HUDEP-2 (cell line): Measurements from ENCODE around the gene FAM107B.

Experiments used
- DNase-seq, 76 experiments: peaks; one replicate each; lab custom pipeline; 2025; ENCODE audit not compliant: unreplicated experiment in 76 of 76; lab: John Stamatoyannopoulos, UW

The FAM107B gene

DNA sequence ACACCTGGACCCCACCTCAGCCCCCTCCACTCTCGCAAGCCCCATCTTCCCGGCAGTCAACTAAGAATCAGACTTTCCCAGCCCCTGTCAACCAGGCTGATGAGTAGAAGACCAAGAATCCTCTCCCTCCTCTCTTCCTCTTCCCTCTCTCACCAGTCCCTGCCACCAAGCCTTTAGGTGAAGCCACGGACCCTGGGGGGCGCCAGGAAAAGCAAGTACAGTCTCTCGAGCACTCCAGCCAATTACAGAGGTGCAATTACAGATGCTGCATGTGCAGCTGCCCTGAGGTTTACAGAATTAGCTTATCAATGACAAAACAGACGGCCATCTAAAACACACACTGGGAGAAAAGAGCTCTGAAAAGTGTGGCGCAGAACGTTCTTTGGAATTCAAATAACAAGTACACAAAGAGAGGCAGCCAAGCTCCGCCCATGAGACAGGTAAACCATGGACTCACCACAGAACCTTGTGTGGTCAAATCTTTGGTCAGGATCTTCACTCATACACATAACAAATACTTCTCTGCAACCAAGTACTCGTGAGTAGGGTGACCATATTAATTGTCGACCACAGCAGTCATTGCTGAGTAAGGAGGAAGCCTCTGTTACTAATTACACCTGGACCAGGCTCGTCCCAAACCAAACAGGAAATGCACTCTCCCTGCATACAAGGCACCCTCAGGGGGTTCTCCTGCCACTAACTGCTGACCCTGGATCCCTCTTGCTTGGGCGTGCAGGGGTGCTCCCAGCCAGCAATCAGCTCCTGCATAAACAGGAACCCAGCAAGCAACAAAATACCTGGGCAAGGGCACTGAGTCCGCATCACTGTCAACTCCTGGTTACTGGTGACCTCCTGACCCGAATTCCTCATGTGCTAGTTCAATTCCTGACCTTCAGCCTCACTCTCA is 189.2 kb downstream of the FAM107B start:
- no peak for DNase-seq

DNA sequence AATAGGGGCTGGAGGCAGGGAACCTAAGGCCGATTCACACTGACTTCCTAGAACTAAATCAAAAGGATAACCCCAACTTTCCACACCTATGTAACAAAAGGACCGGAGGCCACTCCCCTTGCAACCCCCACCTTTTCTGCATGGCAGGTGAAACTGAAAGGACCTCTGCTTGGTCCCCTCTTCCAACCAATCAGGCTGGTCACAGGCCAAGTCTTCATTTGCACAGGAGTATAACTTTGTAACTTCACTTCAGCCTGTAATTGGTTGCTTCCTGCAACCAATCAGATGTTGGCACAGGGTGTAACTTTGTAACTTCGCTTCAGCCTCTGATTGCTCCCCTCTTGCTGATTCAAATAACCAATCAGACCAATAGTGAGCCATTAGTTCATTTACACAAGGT is 190.0 kb downstream of the FAM107B start:
- no peak for DNase-seq

DNA sequence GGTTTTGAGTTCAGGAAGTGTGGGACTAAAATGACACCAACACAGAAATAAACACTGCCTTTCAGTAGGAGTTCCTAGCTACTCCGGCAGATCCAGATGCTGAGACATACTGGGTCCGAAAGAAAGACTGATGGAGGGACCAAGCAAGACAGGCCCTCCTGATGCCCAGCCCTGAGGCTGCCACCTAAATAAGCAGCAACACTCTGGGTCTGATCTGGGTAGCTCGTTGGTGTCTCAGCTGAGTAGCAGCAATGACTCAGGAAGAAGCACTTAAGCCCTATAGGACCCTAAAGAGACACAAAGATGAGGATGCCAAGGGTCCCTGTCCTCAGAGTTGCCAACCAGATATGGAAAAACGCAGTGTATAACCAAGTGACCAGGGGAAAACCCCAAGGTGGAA is 190.7 kb downstream of the FAM107B start:
- no peak for DNase-seq

DNA sequence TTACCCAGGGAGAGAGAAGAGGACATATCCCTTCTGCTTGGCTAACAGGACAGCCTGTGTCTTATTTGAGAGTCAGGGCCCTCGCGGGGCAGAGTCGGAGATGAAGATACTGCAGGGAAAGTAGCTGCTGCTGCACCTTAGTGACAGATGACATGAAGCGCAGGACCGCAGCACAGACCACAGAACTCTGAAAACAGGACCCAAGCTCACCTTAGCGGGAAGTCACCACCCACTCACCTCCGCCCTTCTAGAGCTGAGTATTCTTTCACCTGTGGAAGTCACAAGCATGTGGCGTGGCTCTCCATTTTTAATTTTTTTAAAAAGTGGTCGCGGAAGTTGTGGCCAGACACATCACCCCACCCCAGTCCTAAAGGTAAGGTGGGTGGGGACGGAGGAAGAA is 191.4 kb downstream of the FAM107B start:
- DNase-seq, result no peak

- DNase-seq, result no peak
Observed at GRCh38 chr10:14581553-14582321, 193.0 kb downstream of the FAM107B start.

GRCh38 chr10:14580671-14581332 is 193.9 kb downstream of the FAM107B start:
- no peak for DNase-seq

DNA sequence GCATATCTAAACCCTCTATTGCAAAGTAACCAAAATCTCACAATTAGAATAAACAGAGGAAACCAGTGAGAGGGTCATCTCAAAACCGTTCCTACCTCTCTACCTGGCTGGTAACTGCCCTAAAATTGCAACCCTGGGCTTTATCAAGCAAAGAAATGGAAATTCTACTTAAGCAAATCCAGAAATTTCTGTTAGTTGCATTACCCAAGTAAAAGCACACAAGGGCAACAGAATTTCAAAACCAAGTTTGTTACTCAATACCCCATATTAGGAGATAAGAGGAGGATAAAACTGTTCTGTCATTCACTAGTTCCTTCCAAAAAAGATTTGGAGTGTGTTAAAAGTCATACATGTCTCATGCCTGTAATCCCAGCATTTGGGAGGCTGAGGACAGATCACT is 195.3 kb downstream of the FAM107B start:
- no peak for DNase-seq

- DNase-seq, result no peak
Observed at GRCh38 chr10:14578060-14578952, 196.4 kb downstream of the FAM107B start.

- DNase-seq, result no peak
Observed at GRCh38 chr10:14574885-14575284, 199.8 kb downstream of the FAM107B start.

- no peak for DNase-seq
Observed at GRCh38 chr10:14574291-14574690, 200.4 kb downstream of the FAM107B start.

DNA sequence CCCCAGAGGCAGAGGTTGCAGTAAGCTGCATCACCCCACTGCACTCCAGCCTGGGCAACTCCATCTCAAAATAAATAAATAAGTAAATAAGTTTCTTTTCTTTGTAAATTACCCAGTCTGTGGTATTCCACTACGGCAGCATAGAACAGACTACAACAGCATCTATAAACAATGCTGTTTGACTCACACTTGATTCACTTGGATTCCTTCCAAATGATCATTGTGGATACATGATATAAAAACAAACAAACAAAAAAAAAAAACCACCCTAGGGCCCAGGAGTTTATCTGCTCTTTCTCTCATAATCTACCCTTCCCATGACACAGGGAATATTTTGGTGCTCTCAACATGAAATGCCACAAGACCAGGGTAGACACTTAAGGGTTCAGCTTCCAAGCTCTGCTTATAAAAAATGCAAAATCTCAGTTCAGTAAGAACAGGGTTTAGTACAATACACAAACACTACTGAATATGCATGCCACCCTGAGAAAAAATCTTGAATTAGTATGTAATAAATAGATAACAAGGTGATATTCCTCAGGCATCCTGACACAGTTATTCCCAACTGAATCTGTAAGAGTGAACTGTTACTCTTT is 200.9 kb downstream of the FAM107B start:
- DNase-seq, result no peak

DNA sequence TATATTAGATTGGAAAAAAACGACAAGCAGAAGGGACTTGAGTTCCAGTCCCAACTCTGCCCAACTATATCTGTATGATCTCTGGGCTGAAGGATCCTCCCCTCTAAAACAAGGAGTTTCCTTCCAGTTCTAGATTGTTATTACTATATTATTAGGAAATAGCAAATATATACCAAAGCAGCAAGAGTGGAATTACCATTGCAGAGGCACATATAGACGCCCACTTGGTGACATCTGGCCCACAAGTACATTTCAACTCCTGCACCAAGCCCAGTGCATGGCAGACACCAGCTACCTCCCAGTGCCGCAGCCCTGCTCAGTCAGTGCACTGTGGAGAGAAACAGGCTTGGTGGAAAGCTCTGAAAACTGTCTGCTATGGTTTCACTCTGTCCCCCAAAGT is 201.9 kb downstream of the FAM107B start:
- no peak for DNase-seq

- no peak for DNase-seq
Observed at GRCh38 chr10:14571866-14572507, 202.7 kb downstream of the FAM107B start.

GRCh38 chr10:14570800-14571199 is 203.9 kb downstream of the FAM107B start:
- no peak for DNase-seq

DNA sequence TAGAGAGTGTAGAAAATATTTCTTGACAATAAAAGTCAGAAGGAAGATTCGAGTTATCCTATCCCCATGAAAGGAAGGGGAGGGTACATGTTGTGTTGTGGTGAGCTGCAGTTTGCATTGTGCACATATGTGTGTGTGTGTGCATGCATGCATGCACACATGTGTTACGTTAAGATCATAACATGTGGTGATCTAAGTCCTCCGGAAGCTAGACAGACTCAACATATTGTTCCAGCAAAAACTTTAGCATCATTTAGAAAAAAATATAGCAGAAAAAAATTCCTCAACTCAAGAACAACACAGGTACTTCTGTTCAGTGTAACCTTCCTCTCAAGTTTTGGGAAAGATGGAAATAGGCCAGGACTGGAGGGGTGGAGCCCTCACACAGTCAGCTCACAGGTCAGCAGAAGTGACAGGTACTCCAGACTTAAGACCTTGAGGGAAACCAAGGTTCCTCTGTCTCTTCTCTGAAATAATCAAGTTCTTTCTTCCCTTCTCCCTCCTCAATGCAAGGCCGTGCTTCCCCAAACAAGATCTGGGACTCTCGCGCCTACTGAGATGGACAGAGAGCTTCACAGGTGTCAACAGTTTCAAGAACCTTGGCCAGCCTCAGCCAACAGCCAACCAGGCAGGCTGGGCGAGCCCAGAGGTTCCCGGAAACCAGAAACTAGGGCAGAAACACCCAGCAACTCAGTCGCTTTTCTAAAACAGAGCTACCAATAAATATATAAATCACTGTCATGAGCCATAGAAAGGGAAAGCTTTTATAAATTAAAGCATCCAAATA is 205.2 kb downstream of the FAM107B start:
- DNase-seq, result no peak

- DNase-seq, result no peak
Observed at GRCh38 chr10:14567421-14567820, 207.3 kb downstream of the FAM107B start.

DNA sequence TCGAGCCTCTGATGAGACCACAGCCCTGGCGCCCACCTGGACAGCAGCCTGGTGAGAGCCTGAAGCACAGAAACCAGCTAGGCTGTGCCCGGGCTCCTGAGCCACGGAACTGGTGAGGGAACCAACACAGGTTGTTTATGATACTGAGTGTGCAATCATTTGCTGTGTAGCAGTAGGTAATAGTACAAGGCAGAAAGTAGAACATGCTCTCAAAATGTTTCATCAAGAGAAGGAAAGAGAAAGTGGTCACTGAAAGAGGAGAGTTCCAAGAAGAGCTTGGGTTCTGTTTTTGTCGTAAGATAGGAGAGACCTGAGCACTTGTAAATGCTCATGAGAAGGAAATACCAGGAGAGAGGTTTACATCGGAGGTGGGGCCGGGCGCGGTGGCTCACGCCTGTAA is 208.2 kb downstream of the FAM107B start:
- no peak for DNase-seq

- no peak for DNase-seq
Observed at GRCh38 chr10:14565199-14565598, 209.5 kb downstream of the FAM107B start.

GRCh38 chr10:14564268-14564744 is 210.4 kb downstream of the FAM107B start:
- no peak for DNase-seq
